ENCODE results near the gene MSRB1.

Gene MSRB1

GRCh38 chr16:1942810-1943726 is at the start of gene MSRB1:
Gene MSRB1, minus strand, starts transcription at chr16:1943199. Its CDS starts 43 bp downstream, at chr16:1943156.
- peak; percentile 95 for DNase-seq

GRCh38 chr16:1991948-1992703 is 49.1 kb upstream of the MSRB1 start:
- no peak for DNase-seq

GRCh38 chr16:1991588-1991947 is 48.6 kb upstream of the MSRB1 start:
- no peak for DNase-seq

GRCh38 chr16:1991135-1991551 is 48.1 kb upstream of the MSRB1 start:
- no peak for DNase-seq

GRCh38 chr16:1990351-1991134 is 47.5 kb upstream of the MSRB1 start:
- no peak for DNase-seq

GRCh38 chr16:1990101-1990350 is 47.0 kb upstream of the MSRB1 start:
- DNase-seq: no peak

- no peak for DNase-seq
These were observed 46.5 kb upstream of the MSRB1 start, which contains the start of gene SYNGR3 for GRCh38 chr16:1989209-1990100. Gene SYNGR3, plus strand, starts transcription at chr16:1989970. Its CDS starts 133 bp downstream, at chr16:1990103.

GRCh38 chr16:1987198-1987597 is 44.2 kb upstream of the MSRB1 start:
- DNase-seq: no peak

GRCh38 chr16:1985466-1986150 is 42.6 kb upstream of the MSRB1 start:
- no peak for DNase-seq

GRCh38 chr16:1984347-1985225 is 41.6 kb upstream of the MSRB1 start:
- DNase-seq: no peak

GRCh38 chr16:1983544-1984346 is 40.7 kb upstream of the MSRB1 start, which contains the start of gene GFER:
Gene GFER, plus strand, starts transcription at chr16:1984193. Its CDS starts 26 bp downstream, at chr16:1984219.
- peak; percentile 73 for DNase-seq

- DNase-seq: no peak
These were observed 40.1 kb upstream of the MSRB1 start for GRCh38 chr16:1982991-1983543.

- no peak for DNase-seq
These were observed 39.0 kb upstream of the MSRB1 start for GRCh38 chr16:1982013-1982433.

GRCh38 chr16:1981398-1981836 is 38.4 kb upstream of the MSRB1 start, which contains the start of gene NOXO1:
Gene NOXO1, minus strand, starts transcription at chr16:1981469. Its CDS starts 290 bp downstream, at chr16:1981179.
- no peak for DNase-seq

- no peak for DNase-seq
These were observed 37.7 kb upstream of the MSRB1 start for GRCh38 chr16:1980770-1981087.

GRCh38 chr16:1980030-1980769 is 37.2 kb upstream of the MSRB1 start:
- DNase-seq: no peak

- DNase-seq: no peak
These were observed 36.5 kb upstream of the MSRB1 start for GRCh38 chr16:1979271-1980029.
